Measurements from ENCODE around the gene BIN1. TPM values are rescaled to one million over a fixed set of nuclear protein-coding genes. Genes with fewer than 3 reads are reported as not detected.

Gene BIN1, protein sequence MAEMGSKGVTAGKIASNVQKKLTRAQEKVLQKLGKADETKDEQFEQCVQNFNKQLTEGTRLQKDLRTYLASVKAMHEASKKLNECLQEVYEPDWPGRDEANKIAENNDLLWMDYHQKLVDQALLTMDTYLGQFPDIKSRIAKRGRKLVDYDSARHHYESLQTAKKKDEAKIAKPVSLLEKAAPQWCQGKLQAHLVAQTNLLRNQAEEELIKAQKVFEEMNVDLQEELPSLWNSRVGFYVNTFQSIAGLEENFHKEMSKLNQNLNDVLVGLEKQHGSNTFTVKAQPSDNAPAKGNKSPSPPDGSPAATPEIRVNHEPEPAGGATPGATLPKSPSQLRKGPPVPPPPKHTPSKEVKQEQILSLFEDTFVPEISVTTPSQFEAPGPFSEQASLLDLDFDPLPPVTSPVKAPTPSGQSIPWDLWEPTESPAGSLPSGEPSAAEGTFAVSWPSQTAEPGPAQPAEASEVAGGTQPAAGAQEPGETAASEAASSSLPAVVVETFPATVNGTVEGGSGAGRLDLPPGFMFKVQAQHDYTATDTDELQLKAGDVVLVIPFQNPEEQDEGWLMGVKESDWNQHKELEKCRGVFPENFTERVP
- 26.7 to 36.4 TPM (median 34.2 TPM) in 5 replicates for total RNA-seq (2022; extraction: Qiagen RNA extraction; ENCODE audit: low read depth)

GRCh38 chr2:127106991-127107621 lies at the start of gene BIN1:
TSS of gene BIN1 (minus strand) at chr2:127107154. CDS start at chr2:127106943, 211 bp downstream.

Other genes starting within 250 kb of the BIN1 start
- gene TEX51, start 208.3 kb downstream of the BIN1 start, total RNA-seq (2022; extraction: Qiagen RNA extraction; ENCODE audit: low read depth) = not detected in 5 replicates
- 4.0 to 5.7 TPM (median 5.3 TPM) in 5 replicates for gene CYP27C1, start 113.1 kb upstream of the BIN1 start, total RNA-seq (2022; extraction: Qiagen RNA extraction; ENCODE audit: low read depth)
- 47.5 to 51.9 TPM (median 48.9 TPM) in 5 replicates for gene ERCC3, start 187.0 kb upstream of the BIN1 start, total RNA-seq (2022; extraction: Qiagen RNA extraction; ENCODE audit: low read depth)